Measurements from ENCODE around the gene MOBP. TPM values are rescaled to one million over a fixed set of nuclear protein-coding genes. Genes with fewer than 3 reads are reported as not detected.

Gene MOBP
- polyA plus RNA-seq, 1 donor (not counting 4 experiments of a cell fraction or from before 2014, with no cell fraction given): not detected

DNA sequence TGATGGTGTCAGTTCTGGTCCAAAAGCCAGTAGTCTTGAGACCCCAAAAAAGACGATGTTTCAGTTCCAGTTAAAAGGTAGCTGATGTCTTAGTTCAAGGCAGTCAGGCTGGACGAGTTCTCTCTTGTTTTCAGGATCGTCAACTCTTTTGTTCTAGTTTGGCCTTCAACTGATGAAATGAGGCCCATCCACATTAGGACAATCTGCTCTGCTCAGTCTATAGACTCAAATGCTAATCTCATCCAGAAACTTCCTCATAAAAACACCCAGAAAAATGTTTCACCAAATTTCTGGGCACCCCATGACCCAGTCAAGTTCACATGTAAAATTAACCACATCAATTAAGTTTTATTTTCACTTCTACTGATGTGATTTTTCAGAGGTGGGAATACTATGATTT lies 74.0 kb downstream of the MOBP start:
- TF ChIP-seq EZH2 (IDR thresholded peaks at IDR 0.05; ENCODE audit: low read length): no peak
- TF ChIP-seq, protein P1, sequence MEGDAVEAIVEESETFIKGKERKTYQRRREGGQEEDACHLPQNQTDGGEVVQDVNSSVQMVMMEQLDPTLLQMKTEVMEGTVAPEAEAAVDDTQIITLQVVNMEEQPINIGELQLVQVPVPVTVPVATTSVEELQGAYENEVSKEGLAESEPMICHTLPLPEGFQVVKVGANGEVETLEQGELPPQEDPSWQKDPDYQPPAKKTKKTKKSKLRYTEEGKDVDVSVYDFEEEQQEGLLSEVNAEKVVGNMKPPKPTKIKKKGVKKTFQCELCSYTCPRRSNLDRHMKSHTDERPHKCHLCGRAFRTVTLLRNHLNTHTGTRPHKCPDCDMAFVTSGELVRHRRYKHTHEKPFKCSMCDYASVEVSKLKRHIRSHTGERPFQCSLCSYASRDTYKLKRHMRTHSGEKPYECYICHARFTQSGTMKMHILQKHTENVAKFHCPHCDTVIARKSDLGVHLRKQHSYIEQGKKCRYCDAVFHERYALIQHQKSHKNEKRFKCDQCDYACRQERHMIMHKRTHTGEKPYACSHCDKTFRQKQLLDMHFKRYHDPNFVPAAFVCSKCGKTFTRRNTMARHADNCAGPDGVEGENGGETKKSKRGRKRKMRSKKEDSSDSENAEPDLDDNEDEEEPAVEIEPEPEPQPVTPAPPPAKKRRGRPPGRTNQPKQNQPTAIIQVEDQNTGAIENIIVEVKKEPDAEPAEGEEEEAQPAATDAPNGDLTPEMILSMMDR (optimal IDR thresholded peaks at IDR 0.05 in 1 of 3, IDR thresholded peaks at IDR 0.05 in 1 of 3, conservative IDR thresholded peaks at IDR 0.05 in 1 of 3; ENCODE audit: extremely low read depth in 1 of 3, insufficient read depth in 2 of 3, low read length in 3 of 3): no peak
- dilution Hi-C loops (cut with MboI; ENCODE audit: extremely low pct_ligation_motif_present, low sequenced_read_pairs): no loop called here
- H4K20me1 ChIP-seq (ENCODE audit: control insufficient read depth, extremely low read depth, insufficient read depth, low read length): no peaks in the 10 kb centered on the region
- no peak overlapping the region for H3K4me3 ChIP-seq (ENCODE audit: control insufficient read depth in 2 of 3, extremely low read depth in 1 of 3, insufficient read depth in 2 of 3, low read depth in 1 of 3, low read length in 3 of 3)
- H3K9ac ChIP-seq (ENCODE audit: control insufficient read depth, extremely low read depth, insufficient read depth, low read length): no peak overlapping the region
- H3K4me1 ChIP-seq (ENCODE audit: control insufficient read depth, extremely low read depth, insufficient read depth, low read length): no peaks in the 10 kb centered on the region
- FAIRE-seq: no peak
- no peak overlapping the region for H3K4me2 ChIP-seq (ENCODE audit: control insufficient read depth, extremely low read depth, insufficient read depth, low read depth, low read length)
- no peak overlapping the region for H3K27ac ChIP-seq (ENCODE audit: control insufficient read depth, insufficient read depth, low read length)
- no peaks in the 10 kb centered on the region for H3K9me1 ChIP-seq (ENCODE audit: control insufficient read depth, extremely low read depth, insufficient read depth, low read length)
- no peaks in the 10 kb centered on the region for H3K36me3 ChIP-seq (ENCODE audit: control insufficient read depth in 2 of 2, extremely low read depth in 1 of 2, insufficient read depth in 2 of 2, low read length in 2 of 2)
- no peaks in the 10 kb centered on the region for H3K79me2 ChIP-seq (ENCODE audit: control insufficient read depth, insufficient read depth, low read length)
- H2AFZ ChIP-seq (ENCODE audit: control insufficient read depth, low read length): no peak overlapping the region
- no peaks in the 10 kb centered on the region for H3K27me3 ChIP-seq (ENCODE audit: control insufficient read depth, extremely low read depth, insufficient read depth, low read length)
- DNase-seq (ENCODE audit: low read depth, low spot score): no peak
- no peaks in the 10 kb centered on the region for H3K9me3 ChIP-seq (ENCODE audit: control insufficient read depth, low read depth, low read length)

DNA sequence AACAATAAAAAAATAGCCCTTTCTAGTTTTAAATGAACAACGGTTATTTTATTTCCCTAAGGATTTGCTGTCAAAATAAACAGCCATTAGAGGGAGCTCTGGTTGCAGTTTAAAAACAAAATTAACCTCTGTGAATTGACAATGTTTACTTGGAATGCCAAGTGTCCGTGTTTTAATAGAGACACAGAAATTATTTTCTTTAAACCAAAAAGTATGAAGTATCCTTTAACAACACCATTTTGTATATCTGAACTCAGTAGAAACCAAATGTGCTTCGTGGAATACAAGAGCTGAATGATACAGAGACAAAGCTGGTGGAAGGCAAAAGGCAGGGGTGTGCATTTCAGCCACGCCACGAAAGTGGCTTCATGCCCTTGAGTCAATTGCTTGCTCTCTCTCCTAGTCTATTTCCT lies 74.4 kb downstream of the MOBP start:
- H3K9me1 ChIP-seq (ENCODE audit: control insufficient read depth, extremely low read depth, insufficient read depth, low read length): no peaks in the 10 kb centered on the region
- dilution Hi-C loops (cut with MboI; ENCODE audit: extremely low pct_ligation_motif_present, low sequenced_read_pairs): no loop called here
- TF ChIP-seq, protein P1 (optimal IDR thresholded peaks at IDR 0.05 in 1 of 3, IDR thresholded peaks at IDR 0.05 in 1 of 3, conservative IDR thresholded peaks at IDR 0.05 in 1 of 3; ENCODE audit: extremely low read depth in 1 of 3, insufficient read depth in 2 of 3, low read length in 3 of 3): peak in 2 of 3 experiments; percentile 35 to 42
- no peak for TF ChIP-seq EZH2 (IDR thresholded peaks at IDR 0.05; ENCODE audit: low read length)

More for the DNA sequence above, 74.4 kb downstream of the MOBP start:
- Histone ChIP-seq H3K9ac (ENCODE audit: control insufficient read depth, extremely low read depth, insufficient read depth, low read length) (no peak overlapping the region), H4K20me1 (ENCODE audit: control insufficient read depth, extremely low read depth, insufficient read depth, low read length) (no peaks in the 10 kb centered on the region), H3K4me3 (ENCODE audit: control insufficient read depth in 2 of 3, extremely low read depth in 1 of 3, insufficient read depth in 2 of 3, low read depth in 1 of 3, low read length in 3 of 3) (no peak overlapping the region), H3K4me1 (ENCODE audit: control insufficient read depth, extremely low read depth, insufficient read depth, low read length) (no peaks in the 10 kb centered on the region), H3K36me3 (ENCODE audit: control insufficient read depth in 2 of 2, extremely low read depth in 1 of 2, insufficient read depth in 2 of 2, low read length in 2 of 2) (no peaks in the 10 kb centered on the region), H3K4me2 (ENCODE audit: control insufficient read depth, extremely low read depth, insufficient read depth, low read depth, low read length) (no peak overlapping the region), H2AFZ (ENCODE audit: control insufficient read depth, low read length) (no peak overlapping the region), H3K9me3 (ENCODE audit: control insufficient read depth, low read depth, low read length) (no peaks in the 10 kb centered on the region), H3K27me3 (ENCODE audit: control insufficient read depth, extremely low read depth, insufficient read depth, low read length) (no peaks in the 10 kb centered on the region), H3K79me2 (ENCODE audit: control insufficient read depth, insufficient read depth, low read length) (no peaks in the 10 kb centered on the region), H3K27ac (ENCODE audit: control insufficient read depth, insufficient read depth, low read length) (no peak overlapping the region)
- DNase-seq (ENCODE audit: low read depth, low spot score): no peak
- peak; percentile 29 for FAIRE-seq
